NCI-H82 treated with DMSO at 0.1 percent for 48 hours (cell line): ENCODE results near the gene GPR143.

ENCODE experiments used
- DNase-seq: peaks from one replicate; lab custom pipeline; 2025; ENCODE audit not compliant: unreplicated experiment; lab: John Stamatoyannopoulos, UW

Gene GPR143

DNA sequence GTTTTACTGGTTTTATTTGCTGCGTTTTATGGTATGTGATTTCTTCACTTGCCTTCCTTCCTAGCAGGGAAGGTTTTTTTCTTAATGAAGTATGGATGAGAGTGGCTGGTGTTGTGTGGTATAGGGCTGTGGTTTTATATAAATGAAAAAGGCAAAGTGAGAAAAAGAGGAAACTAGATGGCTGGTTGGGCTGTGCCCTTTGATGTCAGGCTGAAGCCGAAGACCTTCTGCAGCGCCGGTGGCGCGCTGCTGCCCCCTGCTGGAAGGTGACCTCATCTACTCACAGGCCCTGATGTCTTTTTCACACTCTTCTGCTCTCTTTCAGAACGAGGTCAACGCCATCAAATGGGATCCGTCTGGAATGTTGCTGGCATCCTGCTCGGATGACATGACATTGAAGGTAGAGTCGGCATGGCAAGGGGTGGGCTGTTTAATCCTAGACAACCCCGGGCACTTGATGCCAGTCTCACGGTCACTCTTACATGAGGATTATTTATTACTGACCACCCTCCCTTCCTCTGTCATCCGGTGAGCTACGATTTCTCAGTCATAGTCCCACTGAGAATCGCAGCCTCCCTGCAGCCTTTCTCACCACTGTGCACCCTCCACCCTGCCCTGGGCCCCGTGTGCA lies 56.6 kb downstream of the GPR143 start:
- DNase-seq = peak; percentile 2

DNA sequence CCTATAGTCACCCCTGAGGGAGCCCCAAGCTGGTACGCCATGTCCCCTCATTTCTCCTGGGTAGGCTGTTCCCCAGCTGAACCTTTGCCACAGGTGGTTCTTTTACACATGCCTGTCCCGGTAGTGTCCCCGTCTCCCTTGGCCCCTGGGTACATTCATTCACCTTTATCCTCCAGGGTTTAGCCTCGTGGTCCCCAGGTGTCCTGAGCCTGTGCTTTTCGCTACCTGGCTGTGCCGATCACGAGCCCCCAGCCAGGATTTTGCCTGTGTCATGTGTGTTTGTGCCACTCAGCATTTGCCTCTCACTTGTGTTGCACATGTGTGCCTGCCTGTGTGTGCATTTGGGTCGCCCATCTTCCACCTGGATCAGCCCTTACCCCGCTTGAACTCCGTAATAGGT lies 57.6 kb downstream of the GPR143 start:
- no peak for DNase-seq

GRCh38 chrX:9707306-9708033 lies 58.2 kb downstream of the GPR143 start:
- no peak for DNase-seq

- no peak for DNase-seq
Observed at GRCh38 chrX:9706421-9706820, 59.2 kb downstream of the GPR143 start.

GRCh38 chrX:9704876-9705465 lies 60.7 kb downstream of the GPR143 start:
- no peak for DNase-seq

- DNase-seq = no peak
Observed at GRCh38 chrX:9703406-9703805, 62.2 kb downstream of the GPR143 start.

DNA sequence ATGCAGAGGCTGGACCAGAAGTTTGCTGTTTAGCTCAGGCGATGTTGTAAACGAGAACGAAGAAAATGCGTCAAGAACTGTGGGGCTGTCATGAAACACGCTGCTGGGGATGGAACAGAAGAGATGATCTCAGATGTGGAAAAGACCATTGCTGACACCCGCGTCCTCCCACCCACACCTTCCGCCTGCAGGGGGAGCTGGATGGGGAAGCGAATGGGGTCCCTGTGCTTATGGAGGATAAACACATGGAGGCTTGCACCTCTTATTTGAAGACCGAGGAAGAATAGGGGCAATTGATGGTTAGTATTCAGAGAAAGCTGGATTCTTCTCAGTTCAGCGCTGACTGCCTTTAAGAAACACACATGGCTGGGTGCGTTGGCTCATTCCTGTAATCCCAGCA lies 63.9 kb downstream of the GPR143 start:
- DNase-seq = no peak

DNA sequence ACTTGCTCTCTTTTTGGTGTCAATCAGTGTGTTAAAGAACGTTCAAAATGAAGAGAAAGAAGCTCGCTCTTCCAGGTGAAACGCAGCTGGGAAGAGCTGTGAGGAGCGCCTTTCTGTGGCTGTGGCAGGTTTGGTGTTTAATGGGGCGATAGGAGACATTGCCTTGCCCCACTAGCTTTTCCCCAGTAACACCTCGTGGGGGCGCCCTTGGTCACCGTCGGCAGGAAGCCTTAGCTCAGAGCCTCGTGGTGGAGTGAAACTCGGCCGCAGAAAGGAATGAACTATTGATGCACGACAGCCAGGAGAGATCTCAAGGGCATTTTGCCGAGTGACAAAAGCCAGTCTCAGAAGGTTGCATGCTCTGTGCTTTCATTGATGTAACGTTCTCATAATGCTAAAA lies 65.1 kb downstream of the GPR143 start:
- no peak for DNase-seq

- no peak for DNase-seq
Observed at GRCh38 chrX:9698576-9698975, 67.1 kb downstream of the GPR143 start.

DNA sequence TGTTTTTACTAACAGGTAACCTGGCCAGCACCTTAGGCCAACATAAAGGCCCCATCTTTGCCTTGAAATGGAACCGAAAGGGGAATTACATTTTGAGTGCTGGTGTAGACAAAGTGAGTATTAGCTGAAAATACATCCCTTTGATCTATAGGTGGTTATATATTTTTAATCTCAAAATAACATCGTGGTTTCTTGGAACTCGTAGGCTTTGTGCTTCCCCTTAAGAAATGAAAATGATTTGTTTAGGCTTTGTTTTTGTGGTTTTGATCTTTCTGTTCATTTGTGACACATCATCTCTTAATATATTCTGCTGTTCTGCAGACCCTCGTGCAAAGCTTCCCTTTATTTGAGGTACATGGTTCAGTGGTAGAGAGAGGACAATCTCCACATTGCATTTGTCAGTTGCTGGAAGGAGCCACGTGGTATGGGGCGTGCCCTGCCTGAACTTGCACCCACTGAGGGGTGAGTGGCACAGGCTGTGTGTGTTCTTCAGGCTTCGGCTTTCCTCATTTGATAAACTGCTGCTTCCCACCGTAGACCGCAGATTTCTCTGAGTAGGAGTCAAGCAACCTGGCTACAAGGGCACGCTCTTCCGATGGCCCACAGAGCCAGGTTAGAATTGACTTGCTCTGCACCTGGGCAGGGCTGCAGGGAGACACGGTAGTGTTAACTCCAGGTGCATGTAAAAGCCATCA lies 72.2 kb downstream of the GPR143 start:
- no peak for DNase-seq

DNA sequence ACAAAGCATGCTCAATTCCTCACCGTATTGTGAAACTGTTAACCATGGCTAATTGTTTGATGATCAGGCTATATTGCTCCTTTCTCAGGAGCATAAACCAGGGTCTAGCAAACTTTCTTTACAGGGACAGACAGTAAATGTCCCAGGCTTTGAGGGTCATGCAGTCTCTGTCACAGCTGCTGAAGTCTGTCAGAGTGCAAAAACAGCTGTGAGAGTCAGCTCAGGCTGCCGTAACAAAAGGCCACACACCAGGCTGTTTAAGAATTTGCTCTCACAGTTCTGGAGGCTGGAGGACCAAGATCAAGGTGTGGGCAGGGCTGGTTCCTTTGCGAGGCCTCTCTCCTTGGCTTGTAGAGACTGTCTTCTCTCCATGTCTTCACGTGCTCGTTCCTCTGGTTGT lies 75.6 kb downstream of the GPR143 start:
- DNase-seq = no peak

DNA sequence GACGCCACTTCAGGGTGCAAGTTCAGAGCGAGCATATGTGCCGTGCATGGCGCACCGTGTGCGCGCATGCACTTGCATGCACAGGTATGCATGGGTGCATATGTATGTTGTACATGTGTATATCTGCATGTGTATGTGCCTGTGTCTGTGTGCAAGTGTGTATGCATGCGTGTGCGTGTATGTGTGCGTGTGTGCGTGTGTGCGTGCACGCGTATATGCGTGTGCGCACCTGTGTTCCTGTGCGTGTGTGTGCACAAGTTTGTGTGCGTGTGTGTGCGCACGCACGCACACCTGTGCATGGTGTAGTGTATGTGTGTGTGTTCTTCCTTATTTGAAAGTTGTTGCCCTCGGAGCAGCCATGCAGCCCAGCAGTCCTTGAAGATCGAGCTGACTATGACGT lies 76.8 kb downstream of the GPR143 start:
- DNase-seq = no peak

GRCh38 chrX:9687899-9688298 lies 77.7 kb downstream of the GPR143 start:
- DNase-seq = no peak

- no peak for DNase-seq
Observed at GRCh38 chrX:9683350-9683749, 82.3 kb downstream of the GPR143 start.

- no peak for DNase-seq
Observed at GRCh38 chrX:9682861-9683260, 82.8 kb downstream of the GPR143 start.

GRCh38 chrX:9682456-9682855 lies 83.2 kb downstream of the GPR143 start:
- DNase-seq = no peak

DNA sequence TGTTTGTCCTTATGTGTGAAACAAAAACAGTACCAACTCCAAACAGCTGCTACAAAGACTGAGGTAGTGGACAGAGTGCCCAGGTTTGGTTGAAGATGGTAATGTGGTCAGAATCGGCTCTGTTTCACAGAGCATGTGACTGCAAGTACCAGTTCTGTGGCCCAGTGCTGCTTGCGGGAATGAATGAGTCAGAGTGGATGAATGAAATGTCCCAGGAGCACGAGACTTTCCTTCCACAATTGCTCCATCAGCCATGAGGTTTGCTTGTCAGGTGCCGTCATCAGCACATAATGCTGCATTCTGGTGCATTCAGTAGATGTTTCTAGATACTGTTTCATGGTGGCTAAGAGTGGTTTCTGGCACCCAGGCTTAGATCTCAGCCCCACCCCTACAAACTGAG lies 84.2 kb downstream of the GPR143 start:
- DNase-seq = no peak

DNA sequence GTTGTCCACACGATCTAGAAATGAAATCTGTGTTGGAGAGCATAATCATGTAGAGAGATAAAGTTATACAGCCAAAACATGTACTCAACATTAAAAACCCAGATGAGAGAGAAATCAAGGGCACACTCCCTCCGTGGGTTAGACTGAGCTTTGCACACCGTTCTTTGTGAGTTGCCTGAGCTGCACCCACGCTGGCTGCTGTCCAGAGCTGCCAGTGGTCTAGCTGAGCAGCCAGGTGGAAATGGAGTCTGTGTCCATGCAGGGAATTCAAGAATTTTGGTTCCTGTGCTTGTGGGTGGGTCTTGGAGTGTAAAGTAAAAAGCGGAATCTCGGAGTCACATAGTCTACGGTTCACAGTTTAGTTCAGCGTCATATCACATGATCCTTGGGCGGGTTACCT lies 84.6 kb downstream of the GPR143 start:
- no peak for DNase-seq

- no peak for DNase-seq
Observed at GRCh38 chrX:9678215-9678965, 87.3 kb downstream of the GPR143 start.

DNA sequence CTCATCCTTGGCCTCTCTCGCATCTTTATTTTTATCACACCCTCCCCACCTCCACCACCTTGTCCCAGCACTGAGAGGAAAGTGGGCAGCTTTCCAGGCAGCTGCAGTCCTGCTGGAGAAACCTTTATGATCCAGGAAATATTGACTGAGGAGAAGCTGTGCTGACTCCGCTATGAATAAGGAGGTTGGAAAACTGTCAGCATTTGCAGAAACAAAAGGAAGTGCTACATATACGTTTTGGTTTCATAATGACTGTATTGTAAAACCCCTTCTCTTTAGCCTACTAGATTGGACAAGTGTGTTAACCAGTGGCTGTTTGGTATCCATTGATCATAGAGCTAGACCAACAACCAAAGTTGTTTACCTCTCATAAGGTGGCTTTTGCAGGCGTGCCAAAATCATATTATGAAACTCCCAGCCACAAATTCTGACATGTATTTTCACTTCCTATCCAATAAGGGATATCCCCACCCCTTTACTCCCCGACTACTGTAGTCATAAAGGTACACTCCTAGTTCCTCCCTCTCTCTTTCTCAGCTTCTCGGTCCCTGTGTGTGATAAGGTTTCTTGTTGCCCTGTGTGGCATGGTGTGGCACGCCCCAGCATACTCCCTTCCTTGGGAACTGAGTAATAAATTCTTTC lies 88.4 kb downstream of the GPR143 start:
- no peak for DNase-seq

GRCh38 chrX:9676738-9677097 lies 88.9 kb downstream of the GPR143 start:
- DNase-seq = no peak
